H9 (cell line): ENCODE results near the gene AMZ2. TPM values are rescaled to one million over a fixed set of nuclear protein-coding genes. Genes with fewer than 3 reads are reported as not detected.

Experiments used
- DNase-seq: peaks from one replicate; pipeline ENCODE4 v3.0.0-alpha.2; 2017
- H2AFZ ChIP-seq: one replicate; pipeline ENCODE4 v1.6.1; 2013; ENCODE audit warnings: mild to moderate bottlenecking, low read length, control low read depth, moderate library complexity
- H2AK5ac ChIP-seq: 2 replicates; pipeline ENCODE4 v1.6.1; 2013; ENCODE audit warnings: low read length, control low read depth, mixed read lengths; ENCODE audit not compliant: insufficient read length
- H2BK120ac ChIP-seq: one replicate; pipeline ENCODE4 v1.6.1; 2013; ENCODE audit warnings: low read depth, mild to moderate bottlenecking, low read length, control low read depth, inconsistent platforms; ENCODE audit not compliant: poor library complexity, severe bottlenecking
- H2BK12ac ChIP-seq: 2 replicates; pipeline ENCODE4 v1.6.1; 2013; ENCODE audit warnings: low read length, control low read depth, mixed read lengths, low read depth; ENCODE audit not compliant: insufficient read length
- H2BK15ac ChIP-seq: 2 replicates; pipeline ENCODE4 v1.6.1; 2013; ENCODE audit warnings: low read depth, low read length, control low read depth
- H2BK20ac ChIP-seq: one replicate; pipeline ENCODE4 v1.6.1; 2013; ENCODE audit warnings: low read depth, mild to moderate bottlenecking, low read length, control low read depth, inconsistent platforms; ENCODE audit not compliant: poor library complexity, severe bottlenecking
- H2BK5ac ChIP-seq: 2 replicates; pipeline ENCODE4 v1.6.1; 2013; ENCODE audit warnings: low read length, control low read depth, mixed read lengths; ENCODE audit not compliant: insufficient read length
- H3K14ac ChIP-seq: 2 replicates; pipeline ENCODE4 v1.6.1; 2013; ENCODE audit warnings: low read length, control low read depth; ENCODE audit not compliant: insufficient read depth
- H3K18ac ChIP-seq: 2 replicates; pipeline ENCODE4 v1.6.1; 2013; ENCODE audit warnings: low read depth, mild to moderate bottlenecking, mixed read lengths, low read length, control low read depth; ENCODE audit not compliant: insufficient read length
- H3K23ac ChIP-seq: 2 replicates; pipeline ENCODE4 v1.6.1; 2013; ENCODE audit warnings: low read length, control low read depth, mixed read lengths, low read depth; ENCODE audit not compliant: insufficient read length
- H3K23me2 ChIP-seq: 2 replicates; pipeline ENCODE4 v1.6.1; 2013; ENCODE audit warnings: low read depth, mild to moderate bottlenecking, mixed read lengths, low read length, control low read depth; ENCODE audit not compliant: insufficient read length, poor library complexity, severe bottlenecking
- H3K27ac ChIP-seq: 2 replicates; pipeline ENCODE4 v1.5.1; 2013; ENCODE audit warnings: low read length, control low read depth, mixed read lengths, low read depth; ENCODE audit not compliant: insufficient read length
- H3K27me3 ChIP-seq: 2 replicates; pipeline ENCODE4 v1.6.1; 2013; ENCODE audit warnings: low read length, control low read depth, inconsistent platforms; ENCODE audit not compliant: insufficient read depth
- H3K4ac ChIP-seq: 2 replicates; pipeline ENCODE4 v1.6.1; 2013; ENCODE audit warnings: low read depth, mild to moderate bottlenecking, control low read depth, inconsistent platforms, low read length, moderate library complexity
- H3K4me1 ChIP-seq: 2 replicates; pipeline ENCODE4 v1.6.1; 2013; ENCODE audit warnings: low read length, control low read depth, inconsistent platforms; ENCODE audit not compliant: insufficient read depth
- H3K4me2 ChIP-seq: 2 replicates; pipeline ENCODE4 v1.6.1; 2013; ENCODE audit warnings: low read length, control low read depth, mixed read lengths; ENCODE audit not compliant: insufficient read length, insufficient read depth
- H3K56ac ChIP-seq: 2 replicates; pipeline ENCODE4 v1.6.1; 2013; ENCODE audit warnings: low read depth, mild to moderate bottlenecking, mixed read lengths, low read length, control low read depth; ENCODE audit not compliant: insufficient read length
- H3K79me1 ChIP-seq: 2 replicates; pipeline ENCODE4 v1.6.1; 2013; ENCODE audit warnings: low read depth, mild to moderate bottlenecking, moderate library complexity, low read length, control low read depth, inconsistent platforms; ENCODE audit not compliant: insufficient read depth, poor library complexity, severe bottlenecking
- H3K79me2 ChIP-seq: 2 replicates; pipeline ENCODE4 v1.6.1; 2013; ENCODE audit warnings: low read length, control low read depth, inconsistent platforms; ENCODE audit not compliant: insufficient read depth
- H3K9ac ChIP-seq: 2 replicates; pipeline ENCODE4 v1.6.1; 2013; ENCODE audit warnings: low read length, control low read depth, mixed read lengths; ENCODE audit not compliant: insufficient read length; ENCODE audit errors: extremely low read depth
- H3K9me3 ChIP-seq: one replicate; pipeline ENCODE4 v1.6.1; 2013; ENCODE audit warnings: low read depth, low read length, inconsistent platforms; ENCODE audit not compliant: control insufficient read depth
- H3T11ph ChIP-seq: one replicate; pipeline ENCODE4 v1.6.1; 2013; ENCODE audit warnings: mild to moderate bottlenecking, low read length, control low read depth, inconsistent platforms
- H4K20me1 ChIP-seq: one replicate; pipeline ENCODE4 v1.6.1; 2013; ENCODE audit not compliant: control insufficient read depth, insufficient read length, insufficient read depth
- H4K5ac ChIP-seq: 2 replicates; pipeline ENCODE4 v1.6.1; 2013; ENCODE audit warnings: low read depth, mild to moderate bottlenecking, mixed read lengths, low read length, control low read depth; ENCODE audit not compliant: insufficient read length
- H4K8ac ChIP-seq: replicated peaks from 2 replicates; pipeline ENCODE4 v1.6.1; 2013; ENCODE audit warnings: low read length, control low read depth, mixed read lengths, low read depth; ENCODE audit not compliant: insufficient read length
- H4K91ac ChIP-seq: 2 replicates; pipeline ENCODE4 v1.6.1; 2013; ENCODE audit warnings: low read depth, mild to moderate bottlenecking, moderate library complexity, mixed read lengths, low read length, control low read depth; ENCODE audit not compliant: insufficient read length
- H3K27ac Mint-ChIP-seq, 3 experiments: 2 replicates in 2 of 3; 3 replicates in 1 of 3; pipeline ENCODE4 v1.8.0; 2020 to 2021; ENCODE audit warnings: mixed read lengths in 3 of 3, mild to moderate bottlenecking in 1 of 3, moderate library complexity in 1 of 3
- H3K27me3 Mint-ChIP-seq: 2 replicates; pipeline ENCODE4 v1.8.0; 2021; ENCODE audit warnings: low read depth, mild to moderate bottlenecking, moderate library complexity, mixed read lengths
- H3K36me3 Mint-ChIP-seq, 3 experiments: 2 replicates in 2 of 3; 3 replicates in 1 of 3; pipeline ENCODE4 v1.8.0; 2020 to 2021; ENCODE audit warnings: low read depth in 3 of 3, mixed read lengths in 3 of 3; ENCODE audit not compliant: insufficient read depth in 1 of 3
- H3K4me1 Mint-ChIP-seq, 2 experiments: 2 replicates each; pipeline ENCODE4 v1.8.0; 2020; ENCODE audit warnings: mixed read lengths in 2 of 2
- H3K4me3 Mint-ChIP-seq, 2 experiments: 2 replicates in 1 of 2; 3 replicates in 1 of 2; pipeline ENCODE4 v1.8.0; 2020 to 2021; ENCODE audit warnings: mild to moderate bottlenecking in 2 of 2, mixed read lengths in 2 of 2, moderate library complexity in 1 of 2
- H3K9me3 Mint-ChIP-seq, 2 experiments: 2 replicates in 1 of 2; 3 replicates in 1 of 2; pipeline ENCODE4 v1.8.0; 2020; ENCODE audit warnings: mild to moderate bottlenecking in 2 of 2, mixed read lengths in 2 of 2, moderate library complexity in 1 of 2
- CTCF ChIP-seq: fragments of 200-600 bp; sonication (generic); conservative IDR thresholded peaks from 3 replicates; pipeline ENCODE4 v1.8.0; 2021; ENCODE audit warnings: antibody characterized with exemption, mild to moderate bottlenecking
- WGBS: extraction: QIAGEN DNeasy Blood & Tissue Kit; methylation state at CpG from one replicate; pipeline ENCODE4 v1.1.7; 2013; ENCODE audit warnings: missing lambda C conversion rate, low lambda C conversion rate, mixed read lengths; ENCODE audit not compliant: insufficient read length; ENCODE audit errors: extremely low coverage; 5-methylcytosine and 5-hydroxymethylcytosine counted together
- total RNA-seq: library from RNA; stranded (reverse); gene quantifications from 2 replicates; pipeline ENCODE4 v1.2.1, GENCODE V29; 2021

AMZ2 gene
- total RNA-seq, 1 experiment from 2014 or later, result 82.6 TPM

- Mint-ChIP-seq H3K4me1 (peaks cover 47 to 51% of the 10 kb centered on the region in 2 experiments), H3K36me3 (peaks cover 0 to 1% (median 0%) of the 10 kb centered on the region in 3 experiments; a peak in 1 of 7 replicates), H3K27ac (no peak overlapping the region), H3K4me3 (peak overlapping the region; percentile 66 to 90; a peak in 3 of 5 replicates), H3K9me3 (no peaks in the 10 kb centered on the region; a peak in 1 of 5 replicates), H3K27me3 (peaks cover 68% of the 10 kb centered on the region)
- peaks cover 19% of the 10 kb centered on the region for H3K23me2 ChIP-seq
- no peaks in the 10 kb centered on the region for H3K79me1 ChIP-seq
- no peak overlapping the region for H2BK12ac ChIP-seq
- H3K27me3 ChIP-seq, result peaks cover 21% of the 10 kb centered on the region; the same call in 1 of the 2 replicates
- H4K8ac ChIP-seq, result no peak overlapping the region
- no peak overlapping the region for H3T11ph ChIP-seq
- no peak overlapping the region for H2BK20ac ChIP-seq
- no peak overlapping the region for H3K27ac ChIP-seq
- no peaks in the 10 kb centered on the region for H3K79me2 ChIP-seq
- H3K14ac ChIP-seq, result no peak overlapping the region
- TF ChIP-seq CTCF, result no peak
- no peak overlapping the region for H3K4ac ChIP-seq
- no peaks in the 10 kb centered on the region for H3K9me3 ChIP-seq
- H4K5ac ChIP-seq, result no peak overlapping the region
- H2AFZ ChIP-seq, result no peak overlapping the region
- DNase-seq, result no peak
- H2AK5ac ChIP-seq, result no peak overlapping the region
- peaks cover 2% of the 10 kb centered on the region for H3K4me1 ChIP-seq
- no peak overlapping the region for H2BK5ac ChIP-seq
- peak overlapping the region; percentile 77 for H3K4me2 ChIP-seq
- no peak overlapping the region for H2BK120ac ChIP-seq
- H2BK15ac ChIP-seq, result no peak overlapping the region
- no peak overlapping the region for H4K91ac ChIP-seq
- no peak overlapping the region for H3K18ac ChIP-seq
- no peak overlapping the region for H3K23ac ChIP-seq
- no peak overlapping the region for H3K56ac ChIP-seq
- WGBS, result no CpG with 5 or more reads among the region's 9 CpGs
- H3K9ac ChIP-seq, result no peak overlapping the region
- no peaks in the 10 kb centered on the region for H4K20me1 ChIP-seq
Observed at GRCh38 chr17:68289936-68290267, 42.1 kb downstream of the AMZ2 start.
